NK-92 (cell line): ENCODE measurements around the gene STYXL2.

Source experiments
- DNase-seq: peaks from one replicate; lab custom pipeline; 2025; ENCODE audit not compliant: unreplicated experiment; lab: John Stamatoyannopoulos, UW

STYXL2 gene

GRCh38 chr1:167077128-167077867 is 16.6 kb upstream of the STYXL2 start:
- no peak for DNase-seq

GRCh38 chr1:167077868-167078210 is 16.0 kb upstream of the STYXL2 start:
- no peak for DNase-seq

GRCh38 chr1:167081594-167082156 is 12.2 kb upstream of the STYXL2 start:
- DNase-seq, result no peak

- no peak for DNase-seq
Observed at GRCh38 chr1:167082511-167083027, 11.3 kb upstream of the STYXL2 start.

GRCh38 chr1:167083066-167083665 is 10.7 kb upstream of the STYXL2 start:
- DNase-seq, result no peak

- DNase-seq, result no peak
Observed at GRCh38 chr1:167083871-167084270, 10.0 kb upstream of the STYXL2 start.

GRCh38 chr1:167084757-167085156 is 9.1 kb upstream of the STYXL2 start:
- no peak for DNase-seq

GRCh38 chr1:167086033-167086432 is 7.8 kb upstream of the STYXL2 start:
- no peak for DNase-seq

GRCh38 chr1:167086768-167087167 is 7.1 kb upstream of the STYXL2 start:
- DNase-seq, result no peak

- no peak for DNase-seq
Observed at GRCh38 chr1:167088746-167089417, 5.0 kb upstream of the STYXL2 start.

- no peak for DNase-seq
Observed at GRCh38 chr1:167089939-167090313, 3.9 kb upstream of the STYXL2 start.

- no peak for DNase-seq
Observed at GRCh38 chr1:167090314-167090942, 3.4 kb upstream of the STYXL2 start, which contains the start of gene GPA33. Gene GPA33 (minus strand): TSS chr1:167090377. CDS start chr1:167090287, 90 bp downstream.

- DNase-seq, result no peak
Observed at GRCh38 chr1:167092653-167093052, 1.2 kb upstream of the STYXL2 start.

GRCh38 chr1:167094690-167095089 is 815 bp downstream of the STYXL2 start:
- DNase-seq, result no peak

GRCh38 chr1:167095368-167095767 is 1.5 kb downstream of the STYXL2 start:
- DNase-seq, result no peak

- DNase-seq, result no peak
Observed at GRCh38 chr1:167099851-167100250, 6.0 kb downstream of the STYXL2 start.

- no peak for DNase-seq
Observed at GRCh38 chr1:167100730-167101129, 6.9 kb downstream of the STYXL2 start.

GRCh38 chr1:167101754-167102153 is 7.9 kb downstream of the STYXL2 start:
- no peak for DNase-seq

GRCh38 chr1:167102906-167103573 is 9.2 kb downstream of the STYXL2 start:
- no peak for DNase-seq

GRCh38 chr1:167104256-167104633 is 10.4 kb downstream of the STYXL2 start:
- no peak for DNase-seq
